Peyer's patch (tissue), 4 donors: ENCODE data around the gene KIF5B.

Experiments
- POLR2A ChIP-seq, 2 donors: fragments of 450-650 bp; IDR thresholded peaks; one replicate each; pipeline ENCODE4 v1.5.1; 2017; ENCODE audit warnings: antibody characterized with exemption in 2 of 2, mild to moderate bottlenecking in 2 of 2, moderate library complexity in 2 of 2
- TF ChIP-seq, protein P1 (sequence below), 6 experiments: fragments of 450-650 bp in 4 of 6; fragments of 200-600 bp in 2 of 6; sonication (generic) in 1 of 6; IDR thresholded peaks; one replicate each; pipeline ENCODE4 v1.5.1; 2017 to 2019; ENCODE audit warnings: antibody characterized with exemption in 6 of 6, mild to moderate bottlenecking in 3 of 6, moderate library complexity in 1 of 6

DNA sequence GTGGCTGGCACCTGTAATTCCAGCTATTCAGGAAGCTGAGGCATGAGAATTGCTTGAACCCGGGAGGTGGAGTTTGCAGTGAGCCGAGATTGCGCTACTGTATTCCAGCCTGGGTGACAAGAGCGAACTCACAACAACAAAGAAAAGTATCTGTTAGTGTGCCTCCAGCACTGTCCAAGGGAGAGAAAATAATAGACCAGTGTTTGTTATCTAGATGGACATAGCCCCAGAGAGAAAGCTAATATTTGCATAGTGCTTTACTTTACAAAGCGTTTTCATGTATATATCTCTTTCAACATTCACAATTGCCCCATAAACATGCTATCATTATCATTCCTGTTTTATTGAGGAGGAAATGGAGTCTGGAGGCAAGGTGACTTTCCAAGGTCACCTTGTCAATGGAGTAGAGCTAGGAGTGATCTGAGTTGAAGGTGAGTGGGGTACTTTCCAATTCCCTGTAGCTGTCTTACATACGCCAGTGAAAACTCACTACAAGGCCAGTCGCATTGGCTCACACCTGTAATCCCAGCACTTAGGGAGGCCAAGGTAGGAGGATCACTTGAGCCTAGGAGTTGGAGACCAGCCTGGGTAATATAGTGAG lies 49.7 kb upstream of the KIF5B start:
- TF ChIP-seq, protein P1, sequence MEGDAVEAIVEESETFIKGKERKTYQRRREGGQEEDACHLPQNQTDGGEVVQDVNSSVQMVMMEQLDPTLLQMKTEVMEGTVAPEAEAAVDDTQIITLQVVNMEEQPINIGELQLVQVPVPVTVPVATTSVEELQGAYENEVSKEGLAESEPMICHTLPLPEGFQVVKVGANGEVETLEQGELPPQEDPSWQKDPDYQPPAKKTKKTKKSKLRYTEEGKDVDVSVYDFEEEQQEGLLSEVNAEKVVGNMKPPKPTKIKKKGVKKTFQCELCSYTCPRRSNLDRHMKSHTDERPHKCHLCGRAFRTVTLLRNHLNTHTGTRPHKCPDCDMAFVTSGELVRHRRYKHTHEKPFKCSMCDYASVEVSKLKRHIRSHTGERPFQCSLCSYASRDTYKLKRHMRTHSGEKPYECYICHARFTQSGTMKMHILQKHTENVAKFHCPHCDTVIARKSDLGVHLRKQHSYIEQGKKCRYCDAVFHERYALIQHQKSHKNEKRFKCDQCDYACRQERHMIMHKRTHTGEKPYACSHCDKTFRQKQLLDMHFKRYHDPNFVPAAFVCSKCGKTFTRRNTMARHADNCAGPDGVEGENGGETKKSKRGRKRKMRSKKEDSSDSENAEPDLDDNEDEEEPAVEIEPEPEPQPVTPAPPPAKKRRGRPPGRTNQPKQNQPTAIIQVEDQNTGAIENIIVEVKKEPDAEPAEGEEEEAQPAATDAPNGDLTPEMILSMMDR (IDR thresholded peaks at IDR 0.05): no peak
- no peak for TF ChIP-seq POLR2A (IDR thresholded peaks at IDR 0.05)
